Measurements from ENCODE around the gene SMIM14.
A peak's percentile ranks its signal among the peaks of the same experiment; 100 is the strongest.
"Not testable (repeated sequence)": the region's sequence is repeated elsewhere in the genome, so short reads cannot be mapped to it uniquely, and the experiment has no call there.

SMIM14 gene

GRCh38 chr4:39638354-39639239, at the start of gene SMIM14:
SMIM14 (minus strand) TSS chr4:39638865; CDS start chr4:39605145, 33,720 bp downstream.
- in situ Hi-C loops (cut with MboI; ENCODE audit: low pct_unique_long_range_greater_than_20kb, low sequenced_read_pairs): no loop called here
- DNase-seq: peak; percentile 97

- in situ Hi-C loops (cut with MboI; ENCODE audit: low pct_unique_long_range_greater_than_20kb, low sequenced_read_pairs): no loop called here
- no peak for DNase-seq
Observed at GRCh38 chr4:39687014-39687413, 48.3 kb upstream of the SMIM14 start.

- no peak for DNase-seq
- in situ Hi-C loops (cut with MboI; ENCODE audit: low pct_unique_long_range_greater_than_20kb, low sequenced_read_pairs): no loop called here
Observed at GRCh38 chr4:39685990-39686389, 47.3 kb upstream of the SMIM14 start.

- in situ Hi-C loops (cut with MboI; ENCODE audit: low pct_unique_long_range_greater_than_20kb, low sequenced_read_pairs): no loop called here
- no peak for DNase-seq
Observed at GRCh38 chr4:39682138-39682537, 43.5 kb upstream of the SMIM14 start.

- in situ Hi-C loops (cut with MboI; ENCODE audit: low pct_unique_long_range_greater_than_20kb, low sequenced_read_pairs): not testable (repeated sequence)
Observed at GRCh38 chr4:39681003-39681402, 42.3 kb upstream of the SMIM14 start.

GRCh38 chr4:39675681-39676080, 37.0 kb upstream of the SMIM14 start:
- DNase-seq; in situ Hi-C loops (cut with MboI; ENCODE audit: low pct_unique_long_range_greater_than_20kb, low sequenced_read_pairs): not testable (repeated sequence)

More at GRCh38 chr4:39681003-39681402, 42.3 kb upstream of the SMIM14 start:
- not testable (repeated sequence) for DNase-seq

- DNase-seq; in situ Hi-C loops (cut with MboI; ENCODE audit: low pct_unique_long_range_greater_than_20kb, low sequenced_read_pairs): not testable (repeated sequence)
Observed at GRCh38 chr4:39670296-39670695, 31.6 kb upstream of the SMIM14 start.

GRCh38 chr4:39668887-39669286, 30.2 kb upstream of the SMIM14 start:
- in situ Hi-C loops (cut with MboI; ENCODE audit: low pct_unique_long_range_greater_than_20kb, low sequenced_read_pairs): no loop called here
- DNase-seq: no peak

- in situ Hi-C loops (cut with MboI; ENCODE audit: low pct_unique_long_range_greater_than_20kb, low sequenced_read_pairs): no loop called here
- no peak for DNase-seq
Observed at GRCh38 chr4:39667706-39668105, 29.0 kb upstream of the SMIM14 start.

GRCh38 chr4:39664828-39665731, 26.4 kb upstream of the SMIM14 start:
- in situ Hi-C loops (cut with MboI; ENCODE audit: low pct_unique_long_range_greater_than_20kb, low sequenced_read_pairs): no loop called here
- no peak for DNase-seq

GRCh38 chr4:39662683-39663082, 24.0 kb upstream of the SMIM14 start:
- in situ Hi-C loops (cut with MboI; ENCODE audit: low pct_unique_long_range_greater_than_20kb, low sequenced_read_pairs): no loop called here
- no peak for DNase-seq

- in situ Hi-C loops (cut with MboI; ENCODE audit: low pct_unique_long_range_greater_than_20kb, low sequenced_read_pairs): no loop called here
- DNase-seq: no peak
Observed at GRCh38 chr4:39660757-39661156, 22.1 kb upstream of the SMIM14 start.

- DNase-seq: no peak
- in situ Hi-C loops (cut with MboI; ENCODE audit: low pct_unique_long_range_greater_than_20kb, low sequenced_read_pairs): no loop called here
Observed at GRCh38 chr4:39660045-39660444, 21.4 kb upstream of the SMIM14 start.

GRCh38 chr4:39658756-39659155, 20.1 kb upstream of the SMIM14 start:
- no peak for DNase-seq

GRCh38 chr4:39657465-39657864, 18.8 kb upstream of the SMIM14 start:
- in situ Hi-C loops (cut with MboI; ENCODE audit: low pct_unique_long_range_greater_than_20kb, low sequenced_read_pairs): no loop called here
- no peak for DNase-seq

More at GRCh38 chr4:39658756-39659155, 20.1 kb upstream of the SMIM14 start:
- in situ Hi-C loops (cut with MboI; ENCODE audit: low pct_unique_long_range_greater_than_20kb, low sequenced_read_pairs): no loop called here

GRCh38 chr4:39656638-39657037, 18.0 kb upstream of the SMIM14 start:
- in situ Hi-C loops (cut with MboI; ENCODE audit: low pct_unique_long_range_greater_than_20kb, low sequenced_read_pairs); DNase-seq: not testable (repeated sequence)

GRCh38 chr4:39655876-39656275, 17.2 kb upstream of the SMIM14 start:
- in situ Hi-C loops (cut with MboI; ENCODE audit: low pct_unique_long_range_greater_than_20kb, low sequenced_read_pairs): no loop called here
- DNase-seq: no peak

GRCh38 chr4:39655211-39655610, 16.5 kb upstream of the SMIM14 start:
- no peak for DNase-seq
- in situ Hi-C loops (cut with MboI; ENCODE audit: low pct_unique_long_range_greater_than_20kb, low sequenced_read_pairs): no loop called here

- DNase-seq; in situ Hi-C loops (cut with MboI; ENCODE audit: low pct_unique_long_range_greater_than_20kb, low sequenced_read_pairs): not testable (repeated sequence)
Observed at GRCh38 chr4:39651586-39651985, 12.9 kb upstream of the SMIM14 start.

All from KBM-7 (cell line).